ENCODE measurements around the gene DHRS3.

The DHRS3 gene

DNA sequence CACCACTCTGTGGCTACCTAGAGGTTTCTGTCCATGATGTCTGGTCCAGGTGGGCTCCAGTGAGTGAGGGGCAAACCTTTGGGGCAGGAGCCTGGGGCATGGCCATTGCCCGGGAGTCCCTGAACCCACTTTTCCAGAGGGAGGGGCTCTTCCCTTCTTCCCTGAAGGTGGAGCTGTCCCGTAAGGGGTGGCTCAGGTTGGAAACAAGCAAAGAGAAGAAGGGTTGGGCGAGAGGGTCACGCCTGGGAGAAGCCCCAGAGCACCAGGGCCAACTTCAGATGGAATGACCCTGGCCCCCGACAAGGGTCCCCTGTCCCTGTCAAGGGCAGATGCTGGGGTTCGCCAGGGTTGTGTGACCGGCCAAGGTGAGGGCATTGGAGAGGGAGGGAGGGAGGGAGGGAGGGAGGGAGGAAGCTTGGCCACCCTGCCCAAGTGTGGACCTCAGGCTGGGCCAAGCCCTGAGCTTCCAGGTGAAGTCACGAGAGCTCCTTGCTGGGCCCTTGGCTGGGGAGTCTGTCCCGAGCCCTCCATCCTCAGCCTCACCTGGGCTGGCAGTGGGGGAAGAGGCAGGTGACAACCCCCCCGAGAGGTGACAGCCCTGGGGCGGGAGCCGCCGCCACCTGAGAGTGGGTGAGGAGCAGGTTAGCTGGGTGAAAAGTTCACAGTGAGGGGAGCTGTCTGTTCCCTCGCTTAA, 69.6 kb downstream of the DHRS3 start:
- no peak for DNase-seq (ENCODE audit: low read depth)
- TF ChIP-seq CTCF (conservative IDR thresholded peaks at IDR 0.05; ENCODE audit: control insufficient read depth, insufficient read depth, low read depth, low read length): no peak
- H3K4me3 ChIP-seq (ENCODE audit: control insufficient read depth, low read depth, low read length): no peak overlapping the region

GRCh38 chr1:12547586-12548225, 70.3 kb downstream of the DHRS3 start:
- no peak for DNase-seq (ENCODE audit: low read depth)
- no peak for TF ChIP-seq CTCF (conservative IDR thresholded peaks at IDR 0.05; ENCODE audit: control insufficient read depth, insufficient read depth, low read depth, low read length)

GRCh38 chr1:12546771-12547585, 71.0 kb downstream of the DHRS3 start:
- no peak overlapping the region for H3K4me3 ChIP-seq (ENCODE audit: control insufficient read depth, low read depth, low read length)
- TF ChIP-seq CTCF (conservative IDR thresholded peaks at IDR 0.05; ENCODE audit: control insufficient read depth, insufficient read depth, low read depth, low read length): no peak
- peak; percentile 29 for DNase-seq (ENCODE audit: low read depth)

More at GRCh38 chr1:12547586-12548225, 70.3 kb downstream of the DHRS3 start:
- H3K4me3 ChIP-seq (ENCODE audit: control insufficient read depth, low read depth, low read length): no peak overlapping the region

- no peak overlapping the region for H3K4me3 ChIP-seq (ENCODE audit: control insufficient read depth, low read depth, low read length)
- TF ChIP-seq CTCF (conservative IDR thresholded peaks at IDR 0.05; ENCODE audit: control insufficient read depth, insufficient read depth, low read depth, low read length): no peak
- DNase-seq (ENCODE audit: low read depth): no peak
Observed at GRCh38 chr1:12544992-12545391, 73.0 kb downstream of the DHRS3 start.

- no peak for TF ChIP-seq CTCF (conservative IDR thresholded peaks at IDR 0.05; ENCODE audit: control insufficient read depth, insufficient read depth, low read depth, low read length)
- DNase-seq (ENCODE audit: low read depth): no peak
- no peak overlapping the region for H3K4me3 ChIP-seq (ENCODE audit: control insufficient read depth, low read depth, low read length)
Observed at GRCh38 chr1:12544357-12544756, 73.7 kb downstream of the DHRS3 start.

DNA sequence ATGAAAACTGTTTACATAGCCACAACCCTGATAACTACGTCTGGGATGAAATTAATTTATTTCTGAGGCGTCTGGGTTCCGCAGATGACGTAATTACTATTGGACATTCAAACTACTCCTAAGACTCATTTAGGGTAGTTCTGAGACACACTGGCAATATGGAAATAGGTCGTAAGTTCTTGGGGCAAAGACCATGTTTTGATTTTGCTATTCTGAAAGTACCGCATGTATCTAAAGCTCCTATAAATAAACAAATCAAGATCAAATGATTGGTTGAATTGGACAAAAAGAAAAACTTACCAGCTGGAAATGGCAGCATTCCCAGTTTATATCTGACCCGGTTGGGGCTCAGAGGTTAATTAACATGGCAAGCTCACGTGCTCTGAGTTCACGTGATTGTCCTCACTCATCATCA, 74.3 kb downstream of the DHRS3 start:
- H3K4me3 ChIP-seq (ENCODE audit: control insufficient read depth, low read depth, low read length): no peak overlapping the region
- no peak for TF ChIP-seq CTCF (conservative IDR thresholded peaks at IDR 0.05; ENCODE audit: control insufficient read depth, insufficient read depth, low read depth, low read length)
- DNase-seq (ENCODE audit: low read depth): no peak

Measured in fibroblast of mammary gland (primary cell).